HCT116 (cell line): Measurements from ENCODE around the gene CDCA4.

Source experiments
- CEBPB ChIP-seq: IDR thresholded peaks from 2 replicates; pipeline ENCODE4 v1.6.1; 2012; ENCODE audit warnings: low read depth
- EZH2 ChIP-seq: fragments of 200-600 bp; sonication (generic); IDR thresholded peaks from 2 replicates; pipeline ENCODE4 v1.6.1; 2017; ENCODE audit warnings: antibody characterized with exemption, mixed run types
- EZH2phosphoT487 ChIP-seq: fragments of 200-600 bp; IDR thresholded peaks from 2 replicates; pipeline ENCODE4 v1.6.1; 2018; ENCODE audit warnings: antibody characterized with exemption, borderline replicate concordance
- JUND ChIP-seq: IDR thresholded peaks from 2 replicates; pipeline ENCODE4 v1.6.1; 2012
- POLR2A ChIP-seq: IDR thresholded peaks from 2 replicates; pipeline ENCODE4 v1.7.0; 2011; ENCODE audit warnings: borderline replicate concordance; ENCODE audit not compliant: insufficient read depth, insufficient read length; ENCODE audit errors: extremely low read depth
- POLR2AphosphoS5 ChIP-seq: IDR thresholded peaks from 2 replicates; pipeline ENCODE4 v1.6.1; 2011; ENCODE audit warnings: mild to moderate bottlenecking, low read depth, low read length, moderate library complexity
- RAD21 ChIP-seq: IDR thresholded peaks from 2 replicates; pipeline ENCODE4 v1.6.1; 2012; ENCODE audit warnings: low read depth, mild to moderate bottlenecking
- SP1 ChIP-seq: IDR thresholded peaks from 2 replicates; pipeline ENCODE4 v1.6.1; 2012; ENCODE audit warnings: low read depth
- TCF7L2 ChIP-seq: IDR thresholded peaks from 2 replicates; pipeline ENCODE4 v1.7.0; 2011; ENCODE audit warnings: borderline replicate concordance, inconsistent platforms; ENCODE audit not compliant: insufficient read depth, insufficient read length; ENCODE audit errors: extremely low read depth
- ZFX ChIP-seq: fragments of 450-650 bp; IDR thresholded peaks from 2 replicates; pipeline ENCODE4 v1.6.1; 2017
- TF ChIP-seq, protein P1 (sequence below), 3 experiments: fragments of 200-600 bp in 1 of 3; sonication (generic) in 1 of 3; IDR thresholded peaks in 2 of 3; conservative IDR thresholded peaks in 1 of 3; 2 replicates each; pipeline ENCODE4 v1.5.1; 2012 to 2017; ENCODE audit warnings: low read depth in 2 of 3, low read length in 2 of 3, antibody characterized with exemption in 1 of 3, borderline replicate concordance in 1 of 3, control low read depth in 1 of 3, mild to moderate bottlenecking in 1 of 3, mixed read lengths in 1 of 3, mixed run types in 1 of 3, moderate library complexity in 1 of 3; ENCODE audit not compliant: insufficient read depth in 1 of 3
- TF ChIP-seq, protein P2 (sequence below): IDR thresholded peaks from 2 replicates; pipeline ENCODE4 v1.6.1; 2012
- TF ChIP-seq, protein P3 (sequence below): IDR thresholded peaks from 2 replicates; pipeline ENCODE4 v1.6.1; 2012
- TF ChIP-seq, protein P4 (sequence below): IDR thresholded peaks from 2 replicates; pipeline ENCODE4 v1.6.1; 2012; ENCODE audit warnings: low read depth

DNA sequence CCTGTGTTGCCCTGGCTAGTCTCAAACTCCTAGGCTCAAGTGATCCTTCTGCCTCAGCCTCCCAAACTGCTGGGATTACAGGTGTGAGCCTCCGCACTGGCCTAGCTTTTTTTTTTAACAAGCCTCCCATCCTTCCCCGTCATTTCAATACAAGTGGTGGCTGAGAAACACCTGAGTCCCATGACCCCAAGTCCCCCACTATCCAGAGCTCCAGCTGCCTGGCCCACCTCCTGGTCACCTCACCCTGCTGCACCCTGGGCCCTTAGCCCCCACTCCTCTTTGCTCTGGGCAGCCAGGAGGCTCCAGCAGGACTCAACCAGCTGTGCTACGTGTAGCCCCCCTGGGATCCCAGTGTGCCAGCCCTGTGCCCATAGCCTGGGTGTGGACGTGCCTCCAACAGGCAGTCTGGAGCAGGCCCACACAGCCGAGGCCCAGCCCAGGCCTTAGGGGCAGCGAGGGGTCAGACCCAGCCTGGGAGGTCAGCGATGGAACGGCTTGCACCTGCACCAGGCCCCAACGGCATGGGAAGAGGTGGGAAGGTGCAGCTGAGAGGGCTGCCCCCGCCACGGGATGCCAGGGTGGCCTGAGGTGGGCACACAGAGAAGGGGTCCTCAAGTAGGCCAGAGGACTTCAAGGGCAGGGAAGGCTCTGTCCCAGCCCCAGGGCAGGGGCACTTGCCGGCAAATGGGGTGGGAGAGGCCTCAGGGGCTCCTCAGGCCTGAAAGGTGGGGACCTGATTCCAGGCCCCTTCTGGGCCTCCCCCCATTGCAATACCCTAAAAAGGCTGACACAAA lies 49.2 kb downstream of the CDCA4 start:
- TF ChIP-seq, protein P1, sequence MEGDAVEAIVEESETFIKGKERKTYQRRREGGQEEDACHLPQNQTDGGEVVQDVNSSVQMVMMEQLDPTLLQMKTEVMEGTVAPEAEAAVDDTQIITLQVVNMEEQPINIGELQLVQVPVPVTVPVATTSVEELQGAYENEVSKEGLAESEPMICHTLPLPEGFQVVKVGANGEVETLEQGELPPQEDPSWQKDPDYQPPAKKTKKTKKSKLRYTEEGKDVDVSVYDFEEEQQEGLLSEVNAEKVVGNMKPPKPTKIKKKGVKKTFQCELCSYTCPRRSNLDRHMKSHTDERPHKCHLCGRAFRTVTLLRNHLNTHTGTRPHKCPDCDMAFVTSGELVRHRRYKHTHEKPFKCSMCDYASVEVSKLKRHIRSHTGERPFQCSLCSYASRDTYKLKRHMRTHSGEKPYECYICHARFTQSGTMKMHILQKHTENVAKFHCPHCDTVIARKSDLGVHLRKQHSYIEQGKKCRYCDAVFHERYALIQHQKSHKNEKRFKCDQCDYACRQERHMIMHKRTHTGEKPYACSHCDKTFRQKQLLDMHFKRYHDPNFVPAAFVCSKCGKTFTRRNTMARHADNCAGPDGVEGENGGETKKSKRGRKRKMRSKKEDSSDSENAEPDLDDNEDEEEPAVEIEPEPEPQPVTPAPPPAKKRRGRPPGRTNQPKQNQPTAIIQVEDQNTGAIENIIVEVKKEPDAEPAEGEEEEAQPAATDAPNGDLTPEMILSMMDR (IDR thresholded peaks at IDR 0.05 in 2 of 3, conservative IDR thresholded peaks at IDR 0.05 in 1 of 3; ENCODE audit: borderline replicate concordance in 1 of 3, insufficient read depth in 1 of 3, low read depth in 2 of 3, low read length in 2 of 3), result no peak
- TF ChIP-seq CEBPB, result no peak
- TF ChIP-seq RAD21, result no peak
- TF ChIP-seq POLR2A, result no peak
- no peak for TF ChIP-seq TCF7L2
- no peak for TF ChIP-seq JUND
- TF ChIP-seq, protein P2, sequence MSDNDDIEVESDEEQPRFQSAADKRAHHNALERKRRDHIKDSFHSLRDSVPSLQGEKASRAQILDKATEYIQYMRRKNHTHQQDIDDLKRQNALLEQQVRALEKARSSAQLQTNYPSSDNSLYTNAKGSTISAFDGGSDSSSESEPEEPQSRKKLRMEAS, result no peak
- TF ChIP-seq ZFX, result no peak
- TF ChIP-seq, protein P3, sequence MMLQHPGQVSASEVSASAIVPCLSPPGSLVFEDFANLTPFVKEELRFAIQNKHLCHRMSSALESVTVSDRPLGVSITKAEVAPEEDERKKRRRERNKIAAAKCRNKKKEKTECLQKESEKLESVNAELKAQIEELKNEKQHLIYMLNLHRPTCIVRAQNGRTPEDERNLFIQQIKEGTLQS, result no peak
- TF ChIP-seq POLR2AphosphoS5, result no peak
- no peak for TF ChIP-seq EZH2
- TF ChIP-seq, protein P4, sequence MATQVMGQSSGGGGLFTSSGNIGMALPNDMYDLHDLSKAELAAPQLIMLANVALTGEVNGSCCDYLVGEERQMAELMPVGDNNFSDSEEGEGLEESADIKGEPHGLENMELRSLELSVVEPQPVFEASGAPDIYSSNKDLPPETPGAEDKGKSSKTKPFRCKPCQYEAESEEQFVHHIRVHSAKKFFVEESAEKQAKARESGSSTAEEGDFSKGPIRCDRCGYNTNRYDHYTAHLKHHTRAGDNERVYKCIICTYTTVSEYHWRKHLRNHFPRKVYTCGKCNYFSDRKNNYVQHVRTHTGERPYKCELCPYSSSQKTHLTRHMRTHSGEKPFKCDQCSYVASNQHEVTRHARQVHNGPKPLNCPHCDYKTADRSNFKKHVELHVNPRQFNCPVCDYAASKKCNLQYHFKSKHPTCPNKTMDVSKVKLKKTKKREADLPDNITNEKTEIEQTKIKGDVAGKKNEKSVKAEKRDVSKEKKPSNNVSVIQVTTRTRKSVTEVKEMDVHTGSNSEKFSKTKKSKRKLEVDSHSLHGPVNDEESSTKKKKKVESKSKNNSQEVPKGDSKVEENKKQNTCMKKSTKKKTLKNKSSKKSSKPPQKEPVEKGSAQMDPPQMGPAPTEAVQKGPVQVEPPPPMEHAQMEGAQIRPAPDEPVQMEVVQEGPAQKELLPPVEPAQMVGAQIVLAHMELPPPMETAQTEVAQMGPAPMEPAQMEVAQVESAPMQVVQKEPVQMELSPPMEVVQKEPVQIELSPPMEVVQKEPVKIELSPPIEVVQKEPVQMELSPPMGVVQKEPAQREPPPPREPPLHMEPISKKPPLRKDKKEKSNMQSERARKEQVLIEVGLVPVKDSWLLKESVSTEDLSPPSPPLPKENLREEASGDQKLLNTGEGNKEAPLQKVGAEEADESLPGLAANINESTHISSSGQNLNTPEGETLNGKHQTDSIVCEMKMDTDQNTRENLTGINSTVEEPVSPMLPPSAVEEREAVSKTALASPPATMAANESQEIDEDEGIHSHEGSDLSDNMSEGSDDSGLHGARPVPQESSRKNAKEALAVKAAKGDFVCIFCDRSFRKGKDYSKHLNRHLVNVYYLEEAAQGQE, result no peak
- TF ChIP-seq EZH2phosphoT487, result no peak
- TF ChIP-seq SP1, result no peak
